GM12874 (cell line): ENCODE results near the gene GRAMD2A.

Experiments used
- TF ChIP-seq, protein P1 (sequence below): IDR thresholded peaks from 2 replicates; pipeline ENCODE4 v1.5.1; 2011; ENCODE audit warnings: low read depth, mild to moderate bottlenecking, control low read depth, low read length, moderate library complexity; ENCODE audit not compliant: insufficient read depth

The GRAMD2A gene

DNA sequence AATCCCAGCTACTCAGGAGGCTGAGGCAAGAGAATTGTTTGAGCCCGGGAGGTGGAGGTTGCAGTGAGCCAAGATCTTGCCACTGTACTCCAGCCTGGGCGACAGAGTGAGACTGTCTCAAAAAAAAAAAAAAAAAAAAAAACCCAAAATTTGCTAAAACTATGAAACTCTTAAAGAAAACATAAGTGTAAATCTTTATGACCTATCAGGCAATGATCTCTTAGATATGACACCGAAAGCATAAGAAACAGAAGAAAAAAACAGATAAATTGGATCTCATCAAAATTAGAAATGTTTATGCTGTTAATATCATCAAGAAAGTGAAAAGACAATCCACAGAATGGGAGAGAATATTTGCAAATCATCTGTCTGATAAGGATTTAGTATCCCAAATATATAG, 15.3 kb downstream of the GRAMD2A start:
- TF ChIP-seq, protein P1, sequence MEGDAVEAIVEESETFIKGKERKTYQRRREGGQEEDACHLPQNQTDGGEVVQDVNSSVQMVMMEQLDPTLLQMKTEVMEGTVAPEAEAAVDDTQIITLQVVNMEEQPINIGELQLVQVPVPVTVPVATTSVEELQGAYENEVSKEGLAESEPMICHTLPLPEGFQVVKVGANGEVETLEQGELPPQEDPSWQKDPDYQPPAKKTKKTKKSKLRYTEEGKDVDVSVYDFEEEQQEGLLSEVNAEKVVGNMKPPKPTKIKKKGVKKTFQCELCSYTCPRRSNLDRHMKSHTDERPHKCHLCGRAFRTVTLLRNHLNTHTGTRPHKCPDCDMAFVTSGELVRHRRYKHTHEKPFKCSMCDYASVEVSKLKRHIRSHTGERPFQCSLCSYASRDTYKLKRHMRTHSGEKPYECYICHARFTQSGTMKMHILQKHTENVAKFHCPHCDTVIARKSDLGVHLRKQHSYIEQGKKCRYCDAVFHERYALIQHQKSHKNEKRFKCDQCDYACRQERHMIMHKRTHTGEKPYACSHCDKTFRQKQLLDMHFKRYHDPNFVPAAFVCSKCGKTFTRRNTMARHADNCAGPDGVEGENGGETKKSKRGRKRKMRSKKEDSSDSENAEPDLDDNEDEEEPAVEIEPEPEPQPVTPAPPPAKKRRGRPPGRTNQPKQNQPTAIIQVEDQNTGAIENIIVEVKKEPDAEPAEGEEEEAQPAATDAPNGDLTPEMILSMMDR, result no peak

DNA sequence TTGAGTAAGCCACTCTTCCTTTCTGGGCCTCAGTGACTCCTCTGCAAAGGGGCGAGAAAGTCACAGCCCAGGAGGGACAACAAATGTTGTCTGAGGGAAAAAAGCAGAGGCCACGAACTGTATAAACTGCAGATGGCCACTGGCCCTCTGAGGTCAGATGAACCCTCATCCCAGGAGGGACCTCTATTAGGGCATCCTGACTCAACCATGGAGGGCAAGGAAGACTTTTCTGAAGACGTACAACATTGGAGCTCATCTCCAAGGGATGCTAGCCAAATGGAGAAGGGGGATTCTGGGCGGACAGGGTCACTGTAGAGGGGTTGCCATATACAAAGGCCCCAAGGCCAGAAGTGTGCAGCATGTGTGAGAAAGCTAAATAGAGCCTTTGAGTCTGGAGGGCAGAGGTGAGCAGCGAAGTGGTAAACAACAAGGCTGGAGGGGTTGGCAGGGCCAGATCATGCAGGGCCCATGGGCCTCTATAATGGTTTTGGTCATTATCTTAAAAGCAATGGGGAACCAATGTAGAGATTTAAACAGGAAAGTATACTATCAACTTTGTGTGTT, 16.7 kb downstream of the GRAMD2A start:
- TF ChIP-seq, protein P1, result no peak

DNA sequence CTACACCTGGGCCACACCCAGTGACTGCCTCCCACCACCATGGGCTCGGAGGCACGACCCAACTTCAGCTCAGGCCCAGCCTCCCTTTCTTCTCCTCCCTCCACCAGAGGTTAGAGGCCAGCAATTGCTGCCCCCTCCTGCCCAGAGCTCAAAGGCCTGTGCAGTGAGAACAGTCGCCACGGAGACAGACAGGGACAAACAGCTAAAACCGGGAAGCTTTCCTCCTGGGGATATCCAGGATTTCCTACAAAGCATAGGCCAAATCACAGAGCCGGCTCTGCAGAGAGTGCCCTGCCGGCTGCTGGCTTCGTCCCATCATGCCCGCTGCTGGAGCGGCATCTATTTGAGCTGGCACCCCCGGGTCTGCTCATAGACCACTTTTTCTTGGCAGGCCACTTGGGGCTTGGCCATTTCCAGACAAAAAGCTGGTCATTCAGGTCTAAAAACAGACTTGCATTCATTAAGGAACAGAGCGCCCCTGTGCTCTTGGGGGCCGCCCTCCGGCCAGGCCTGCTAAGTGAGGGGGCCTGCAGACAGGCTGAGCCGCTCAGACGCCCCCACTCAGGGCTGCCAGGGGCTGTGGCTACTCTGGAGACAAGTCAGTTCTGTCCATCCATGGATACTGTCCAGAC, 17.5 kb downstream of the GRAMD2A start:
- TF ChIP-seq, protein P1, result no peak

DNA sequence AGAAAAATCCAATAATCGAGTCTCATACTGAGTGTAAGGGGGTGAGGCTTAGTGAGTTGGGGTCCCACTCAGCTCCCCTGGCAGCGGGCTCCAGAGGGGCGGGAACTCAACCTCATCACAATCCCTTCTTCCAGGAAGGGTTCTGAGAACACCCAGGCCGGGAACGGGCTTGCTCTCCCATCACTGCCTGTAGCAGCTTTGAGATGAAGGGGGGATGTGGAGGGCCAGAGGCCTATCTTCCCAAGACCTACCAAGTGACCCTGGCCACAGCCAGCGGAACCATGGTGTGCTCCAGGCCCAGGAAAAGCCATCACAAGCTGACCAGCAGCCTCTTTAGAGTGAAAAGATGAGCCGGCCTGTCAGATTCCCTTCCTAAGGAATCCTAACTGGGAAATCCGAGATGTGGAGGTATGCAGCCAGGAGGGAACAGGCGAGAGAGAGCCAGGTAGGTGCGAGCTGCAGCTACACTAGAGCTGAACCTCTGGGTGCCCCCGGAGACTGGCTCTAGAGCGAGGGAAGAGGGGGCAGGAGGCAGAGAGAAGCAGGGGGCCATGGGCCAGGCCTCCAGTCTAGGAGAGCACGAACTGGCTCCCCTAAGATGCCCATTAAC, 18.5 kb downstream of the GRAMD2A start:
- TF ChIP-seq, protein P1, result no peak

DNA sequence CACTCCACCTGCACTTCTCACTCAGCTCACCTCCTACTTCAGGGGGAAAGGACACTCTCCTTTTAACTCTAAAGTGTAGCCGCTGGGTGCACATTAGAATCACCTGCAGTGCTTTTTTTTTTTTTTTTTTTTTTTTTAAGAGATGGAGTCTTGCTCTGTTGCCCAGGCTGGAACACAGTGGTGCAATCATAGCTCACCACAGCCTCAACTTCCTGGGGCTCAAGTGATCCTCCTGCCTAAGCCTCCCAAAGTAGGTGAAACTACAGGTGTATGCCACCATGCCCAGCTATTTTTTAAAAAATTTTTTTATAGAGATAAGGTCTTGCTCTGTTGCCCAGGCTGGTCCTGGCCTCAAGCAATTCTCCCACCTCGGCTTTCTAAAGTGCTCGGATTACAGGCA, 20.8 kb downstream of the GRAMD2A start:
- TF ChIP-seq, protein P1, result no peak

DNA sequence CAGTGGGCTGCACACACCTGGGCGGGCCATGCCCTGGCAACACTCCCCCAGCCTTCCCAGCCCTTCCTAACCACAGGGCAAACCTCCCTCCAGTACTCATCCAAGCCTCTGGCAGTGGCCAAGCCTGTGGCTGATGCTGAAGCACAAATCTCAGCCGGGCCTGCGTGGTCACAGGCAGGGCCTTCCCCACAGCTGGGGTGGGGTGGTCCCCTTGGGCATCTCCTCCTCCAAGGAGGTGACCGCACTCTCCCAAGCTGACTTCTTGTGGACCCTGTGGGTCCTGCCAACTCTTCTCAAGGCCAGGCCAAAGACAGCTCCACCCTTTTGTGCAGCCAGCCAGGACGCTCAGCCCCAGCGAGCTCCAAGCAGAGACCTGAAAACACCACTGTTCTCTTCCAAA, 21.4 kb downstream of the GRAMD2A start:
- TF ChIP-seq, protein P1, result no peak

DNA sequence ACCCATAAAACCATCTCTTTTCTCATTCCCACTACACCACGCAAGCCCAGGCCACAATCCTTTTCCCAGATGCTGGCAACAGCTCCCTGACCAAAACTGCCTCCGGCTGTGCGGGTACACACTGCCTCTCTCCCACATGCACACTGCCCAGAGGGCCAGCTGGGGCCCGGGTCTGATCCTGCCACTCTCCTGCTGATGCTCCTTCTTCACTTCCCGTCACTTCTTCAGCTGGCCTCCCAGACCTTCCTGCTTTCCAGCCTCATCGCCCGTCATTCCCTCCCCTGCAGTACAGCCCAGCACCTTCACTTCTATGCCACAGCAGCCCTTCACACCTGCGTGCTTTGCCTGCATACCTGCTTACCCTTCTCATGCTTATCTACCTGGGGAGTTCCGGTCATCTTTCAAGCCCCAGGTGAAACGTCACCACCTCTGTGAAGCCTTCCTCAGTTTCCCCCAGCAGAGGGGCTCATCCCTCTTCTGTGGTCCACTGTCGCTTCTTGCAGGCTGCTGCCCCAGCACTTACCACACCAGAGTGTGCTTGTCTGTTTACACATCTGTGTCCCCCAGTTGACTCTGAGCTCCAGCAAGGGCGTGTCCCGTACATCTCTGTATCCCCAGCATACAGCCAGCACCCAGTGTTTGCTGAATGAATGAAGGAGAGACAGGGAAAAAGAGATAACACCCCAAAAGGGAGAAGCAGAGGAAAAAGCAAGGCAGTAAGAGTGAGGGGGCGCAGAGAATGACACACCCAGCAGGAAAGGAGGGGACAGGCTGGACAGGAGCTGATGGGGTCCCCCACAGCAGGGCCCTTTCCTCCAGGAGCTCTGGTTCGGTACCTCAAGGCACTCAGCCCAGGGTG, 22.2 kb downstream of the GRAMD2A start:
- TF ChIP-seq, protein P1, result no peak
